ENCODE results near the gene ZNF839. TPM values are rescaled to one million over a fixed set of nuclear protein-coding genes. Genes with fewer than 3 reads are reported as not detected.
A peak's percentile ranks its signal among the peaks of the same experiment; 100 is the strongest.

ZNF839 gene
- polyA plus RNA-seq, 1 of the 3 experiments (the other 2 are of a cell fraction): 15.4 TPM

DNA sequence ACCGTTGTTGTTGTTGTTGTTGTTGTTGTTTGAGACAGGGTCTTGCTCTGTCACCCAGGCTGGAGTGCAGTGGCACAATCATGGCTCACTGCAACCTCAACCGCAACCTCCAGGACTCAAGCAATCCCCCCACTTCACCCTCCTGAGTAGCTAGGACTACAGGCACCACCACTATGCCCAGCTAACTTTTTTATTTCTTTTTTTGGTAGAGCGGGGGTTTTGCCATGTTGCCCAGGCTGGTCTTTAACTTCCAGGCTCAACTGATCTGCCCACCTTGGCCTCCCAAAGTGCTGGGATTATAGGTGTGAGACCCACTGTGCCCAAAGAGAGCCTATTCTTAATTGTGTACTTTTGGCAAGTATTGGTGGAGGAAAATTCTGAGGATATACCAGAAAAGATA is 40.3 kb upstream of the ZNF839 start (continued):
- TF ChIP-seq, protein P1, sequence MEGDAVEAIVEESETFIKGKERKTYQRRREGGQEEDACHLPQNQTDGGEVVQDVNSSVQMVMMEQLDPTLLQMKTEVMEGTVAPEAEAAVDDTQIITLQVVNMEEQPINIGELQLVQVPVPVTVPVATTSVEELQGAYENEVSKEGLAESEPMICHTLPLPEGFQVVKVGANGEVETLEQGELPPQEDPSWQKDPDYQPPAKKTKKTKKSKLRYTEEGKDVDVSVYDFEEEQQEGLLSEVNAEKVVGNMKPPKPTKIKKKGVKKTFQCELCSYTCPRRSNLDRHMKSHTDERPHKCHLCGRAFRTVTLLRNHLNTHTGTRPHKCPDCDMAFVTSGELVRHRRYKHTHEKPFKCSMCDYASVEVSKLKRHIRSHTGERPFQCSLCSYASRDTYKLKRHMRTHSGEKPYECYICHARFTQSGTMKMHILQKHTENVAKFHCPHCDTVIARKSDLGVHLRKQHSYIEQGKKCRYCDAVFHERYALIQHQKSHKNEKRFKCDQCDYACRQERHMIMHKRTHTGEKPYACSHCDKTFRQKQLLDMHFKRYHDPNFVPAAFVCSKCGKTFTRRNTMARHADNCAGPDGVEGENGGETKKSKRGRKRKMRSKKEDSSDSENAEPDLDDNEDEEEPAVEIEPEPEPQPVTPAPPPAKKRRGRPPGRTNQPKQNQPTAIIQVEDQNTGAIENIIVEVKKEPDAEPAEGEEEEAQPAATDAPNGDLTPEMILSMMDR (IDR thresholded peaks at IDR 0.05): no peak

GRCh38 chr14:102279688-102280348 is 39.7 kb upstream of the ZNF839 start:
- Histone ChIP-seq H3K79me2 (ENCODE audit: insufficient read depth) (no peaks in the 10 kb centered on the region), H3K4me1 (ENCODE audit: control insufficient read depth in 1 of 2, insufficient read depth in 2 of 2, low read depth in 1 of 2, low read length in 1 of 2) (peaks cover 2 to 23% of the 10 kb centered on the region in 2 experiments; a peak in 2 of 4 replicates), H3K27me3 (ENCODE audit: insufficient read depth) (no peaks in the 10 kb centered on the region), H3K4me3 (ENCODE audit: low read depth in 2 of 2, low read length in 1 of 2) (no peak overlapping the region), H3F3A (replicated peaks; ENCODE audit: insufficient read depth) (peaks cover 26% of the 10 kb centered on the region), H3K4me2 (peak overlapping the region; percentile 24), H3K9ac (peak overlapping the region; percentile 69), H2AFZ (ENCODE audit: low read depth) (peak overlapping the region; percentile 62; the same call in 1 of the 2 replicates), H3K9me2 (no peaks in the 10 kb centered on the region), H3K9me3 (no peaks in the 10 kb centered on the region), H3K36me3 (replicated peaks in 1 of 2; ENCODE audit: control insufficient read depth in 1 of 2, insufficient read depth in 2 of 2, low read length in 1 of 2) (peaks cover 0 to 8% of the 10 kb centered on the region in 2 experiments), H4K20me1 (ENCODE audit: insufficient read depth) (no peaks in the 10 kb centered on the region), H3K27ac (ENCODE audit: low read depth in 2 of 2, low read length in 1 of 2) (peak overlapping the region in 1 of 2 experiments; percentile 84; a peak in 2 of 4 replicates)
- 30% methylated on average over 8 of the region's 8 CpGs for WGBS (ENCODE audit: low lambda C conversion rate)
- TF ChIP-seq, protein P2, sequence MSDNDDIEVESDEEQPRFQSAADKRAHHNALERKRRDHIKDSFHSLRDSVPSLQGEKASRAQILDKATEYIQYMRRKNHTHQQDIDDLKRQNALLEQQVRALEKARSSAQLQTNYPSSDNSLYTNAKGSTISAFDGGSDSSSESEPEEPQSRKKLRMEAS (IDR thresholded peaks at IDR 0.05; ENCODE audit: low read depth): no peak; the same call in 1 of the 2 replicates
- TF ChIP-seq PBX3 (IDR thresholded peaks at IDR 0.05): peak; percentile 18; the same call in 1 of the 2 replicates
- peak; percentile 61; the same call in 1 of the 2 replicates for TF ChIP-seq RXRA (IDR thresholded peaks at IDR 0.05; ENCODE audit: borderline replicate concordance, low read depth)
- peak in 1 of 2 experiments; percentile 83; a peak in 2 of 4 replicates for TF ChIP-seq EP300 (IDR thresholded peaks at IDR 0.05; ENCODE audit: borderline replicate concordance in 1 of 2, low read depth in 1 of 2, low read length in 1 of 2)
- no peak for TF ChIP-seq GATA2 (CRISPR knock-in tag; IDR thresholded peaks at IDR 0.05)
- peak; percentile 23; the same call in 1 of the 2 replicates for TF ChIP-seq JUND (IDR thresholded peaks at IDR 0.05)
- TF ChIP-seq TCF12 (IDR thresholded peaks at IDR 0.05): peak; percentile 82
- TF ChIP-seq TEAD4 (IDR thresholded peaks at IDR 0.05; ENCODE audit: borderline replicate concordance, insufficient read depth): peak; percentile 63; the same call in 1 of the 2 replicates
- peak; percentile 80; the same call in 1 of the 2 replicates for TF ChIP-seq FOSL2 (IDR thresholded peaks at IDR 0.05; ENCODE audit: borderline replicate concordance, low read depth)
- TF ChIP-seq, protein P3, sequence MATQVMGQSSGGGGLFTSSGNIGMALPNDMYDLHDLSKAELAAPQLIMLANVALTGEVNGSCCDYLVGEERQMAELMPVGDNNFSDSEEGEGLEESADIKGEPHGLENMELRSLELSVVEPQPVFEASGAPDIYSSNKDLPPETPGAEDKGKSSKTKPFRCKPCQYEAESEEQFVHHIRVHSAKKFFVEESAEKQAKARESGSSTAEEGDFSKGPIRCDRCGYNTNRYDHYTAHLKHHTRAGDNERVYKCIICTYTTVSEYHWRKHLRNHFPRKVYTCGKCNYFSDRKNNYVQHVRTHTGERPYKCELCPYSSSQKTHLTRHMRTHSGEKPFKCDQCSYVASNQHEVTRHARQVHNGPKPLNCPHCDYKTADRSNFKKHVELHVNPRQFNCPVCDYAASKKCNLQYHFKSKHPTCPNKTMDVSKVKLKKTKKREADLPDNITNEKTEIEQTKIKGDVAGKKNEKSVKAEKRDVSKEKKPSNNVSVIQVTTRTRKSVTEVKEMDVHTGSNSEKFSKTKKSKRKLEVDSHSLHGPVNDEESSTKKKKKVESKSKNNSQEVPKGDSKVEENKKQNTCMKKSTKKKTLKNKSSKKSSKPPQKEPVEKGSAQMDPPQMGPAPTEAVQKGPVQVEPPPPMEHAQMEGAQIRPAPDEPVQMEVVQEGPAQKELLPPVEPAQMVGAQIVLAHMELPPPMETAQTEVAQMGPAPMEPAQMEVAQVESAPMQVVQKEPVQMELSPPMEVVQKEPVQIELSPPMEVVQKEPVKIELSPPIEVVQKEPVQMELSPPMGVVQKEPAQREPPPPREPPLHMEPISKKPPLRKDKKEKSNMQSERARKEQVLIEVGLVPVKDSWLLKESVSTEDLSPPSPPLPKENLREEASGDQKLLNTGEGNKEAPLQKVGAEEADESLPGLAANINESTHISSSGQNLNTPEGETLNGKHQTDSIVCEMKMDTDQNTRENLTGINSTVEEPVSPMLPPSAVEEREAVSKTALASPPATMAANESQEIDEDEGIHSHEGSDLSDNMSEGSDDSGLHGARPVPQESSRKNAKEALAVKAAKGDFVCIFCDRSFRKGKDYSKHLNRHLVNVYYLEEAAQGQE (IDR thresholded peaks at IDR 0.05; ENCODE audit: low read depth, low read length): no peak
- peak; percentile 68; the same call in 1 of the 2 replicates for TF ChIP-seq NFIC (IDR thresholded peaks at IDR 0.05; ENCODE audit: borderline replicate concordance)
- no peak for TF ChIP-seq RCOR1 (IDR thresholded peaks at IDR 0.05; ENCODE audit: low read length)
- peak; percentile 23; the same call in 1 of the 2 replicates for TF ChIP-seq POLR2AphosphoS5 (IDR thresholded peaks at IDR 0.05; ENCODE audit: low read depth, low read length)
- 0 out of 2 replicates have a peak, but pooled peaks have one; percentile 6 for TF ChIP-seq FOXM1 (IDR thresholded peaks at IDR 0.05; ENCODE audit: low read depth)
- ChIA-PET CTCF (interaction anchor here (1.2 kb wide), 1 partner anchor 8 kb away, joined by 3 read pairs; no protein-coding TSS in a partner anchor), POLR2A (no interaction called here)
- no peak for DNase-seq
